CD4-positive, alpha-beta T cell (primary cell): ENCODE data around the gene SCD5. TPM values are rescaled to one million over a fixed set of nuclear protein-coding genes. Genes with fewer than 3 reads are reported as not detected.

ENCODE experiments used
- ATAC-seq: fragments of 200-7000 bp; cut with Tn5 transposase; one replicate; pipeline ENCODE4 v1.10.0; 2022; ENCODE audit warnings: mild to moderate bottlenecking; ENCODE audit not compliant: poor library complexity
- CTCF ChIA-PET: fragments of 350-600 bp; sonication (Branson Sonifier 250); formaldehyde crosslinking; loops from one replicate; lab custom pipeline; 2021; ENCODE audit warnings: antibody characterized with exemption, inconsistent platforms; lab: Charles Lee
- POLR2A ChIA-PET: fragments of 350-600 bp; sonication (Branson Sonifier 250); formaldehyde crosslinking; loops from one replicate; lab custom pipeline; 2021; ENCODE audit warnings: antibody characterized with exemption, inconsistent platforms; lab: Charles Lee
- DNase-seq, 14 experiments: peaks; one replicate each; pipeline ENCODE4 v3.0.0-alpha.2; 2013 to 2020; ENCODE audit warnings: mixed read lengths in 2 of 14
- H3K27ac ChIP-seq, 2 donors: one replicate each; pipeline versions ENCODE4 v1.5.1 to v1.7.0; 2013; ENCODE audit warnings: low read length in 2 of 2, low read depth in 1 of 2, mild to moderate bottlenecking in 1 of 2
- H3K27me3 ChIP-seq, 2 experiments: 1 replicate in 1 of 2; 2 replicates in 1 of 2; pipeline versions ENCODE4 v1.6.1 to v1.7.0; 2013; ENCODE audit warnings: low read length in 2 of 2, control low read depth in 1 of 2, mild to moderate bottlenecking in 1 of 2, moderate library complexity in 1 of 2; ENCODE audit not compliant: insufficient read depth in 2 of 2, control insufficient read depth in 1 of 2
- H3K36me3 ChIP-seq: one replicate; pipeline ENCODE4 v1.6.1; 2013; ENCODE audit warnings: low read length, control low read depth; ENCODE audit not compliant: insufficient read depth
- H3K4me1 ChIP-seq: one replicate; pipeline ENCODE4 v1.6.1; 2013; ENCODE audit warnings: low read length, control low read depth; ENCODE audit not compliant: insufficient read depth
- H3K4me3 ChIP-seq: one replicate; pipeline ENCODE4 v1.5.1; 2013; ENCODE audit warnings: mild to moderate bottlenecking, low read length, moderate library complexity
- H3K9me3 ChIP-seq, 2 experiments: 1 replicate in 1 of 2; 2 replicates in 1 of 2; pipeline versions ENCODE4 v1.6.1 to v1.7.0; 2013; ENCODE audit warnings: low read length in 2 of 2, mild to moderate bottlenecking in 2 of 2, control low read depth in 1 of 2, moderate library complexity in 1 of 2; ENCODE audit not compliant: control insufficient read depth in 1 of 2, insufficient read depth in 1 of 2
- H3K27ac Mint-ChIP-seq: one replicate; pipeline ENCODE4 v1.8.0; 2020; ENCODE audit warnings: mixed read lengths
- H3K27me3 Mint-ChIP-seq: one replicate; pipeline ENCODE4 v1.8.0; 2021; ENCODE audit warnings: mixed read lengths
- H3K36me3 Mint-ChIP-seq: one replicate; pipeline ENCODE4 v1.8.0; 2021; ENCODE audit warnings: low read depth, mixed read lengths
- H3K4me1 Mint-ChIP-seq: one replicate; pipeline ENCODE4 v1.8.0; 2021; ENCODE audit warnings: low read depth, mixed read lengths
- H3K4me3 Mint-ChIP-seq: one replicate; pipeline ENCODE4 v1.8.0; 2020; ENCODE audit warnings: mild to moderate bottlenecking, mixed read lengths
- H3K9me3 Mint-ChIP-seq: one replicate; pipeline ENCODE4 v1.8.0; 2020; ENCODE audit warnings: mixed read lengths
- intact Hi-C, 2 experiments: fragments of 100-400 bp; cut with DNase I in 1 of 2; cut with micrococcal nuclease in 1 of 2; formaldehyde crosslinking; loops; one replicate each; pipeline versions ENCODE4 v1.15.1 to v1.9.0; 2023 to 2025; cut with DNase I, micrococcal nuclease
- total RNA-seq, 174 experiments: library from RNA in 2 of 174; stranded (reverse) in 2 of 174; gene quantifications; one replicate each; pipeline ENCODE4 v1.2.3 and lab custom pipeline; 2021 to 2026
- TF ChIP-seq, protein P1 (sequence below): fragments of 200-600 bp; IDR thresholded peaks from one replicate; pipeline ENCODE4 v1.8.0; 2022; ENCODE audit warnings: antibody characterized with exemption, mild to moderate bottlenecking

Gene SCD5
- total RNA-seq, 2 experiments from 2014 or later, result 0.14 to 0.25 TPM

DNA sequence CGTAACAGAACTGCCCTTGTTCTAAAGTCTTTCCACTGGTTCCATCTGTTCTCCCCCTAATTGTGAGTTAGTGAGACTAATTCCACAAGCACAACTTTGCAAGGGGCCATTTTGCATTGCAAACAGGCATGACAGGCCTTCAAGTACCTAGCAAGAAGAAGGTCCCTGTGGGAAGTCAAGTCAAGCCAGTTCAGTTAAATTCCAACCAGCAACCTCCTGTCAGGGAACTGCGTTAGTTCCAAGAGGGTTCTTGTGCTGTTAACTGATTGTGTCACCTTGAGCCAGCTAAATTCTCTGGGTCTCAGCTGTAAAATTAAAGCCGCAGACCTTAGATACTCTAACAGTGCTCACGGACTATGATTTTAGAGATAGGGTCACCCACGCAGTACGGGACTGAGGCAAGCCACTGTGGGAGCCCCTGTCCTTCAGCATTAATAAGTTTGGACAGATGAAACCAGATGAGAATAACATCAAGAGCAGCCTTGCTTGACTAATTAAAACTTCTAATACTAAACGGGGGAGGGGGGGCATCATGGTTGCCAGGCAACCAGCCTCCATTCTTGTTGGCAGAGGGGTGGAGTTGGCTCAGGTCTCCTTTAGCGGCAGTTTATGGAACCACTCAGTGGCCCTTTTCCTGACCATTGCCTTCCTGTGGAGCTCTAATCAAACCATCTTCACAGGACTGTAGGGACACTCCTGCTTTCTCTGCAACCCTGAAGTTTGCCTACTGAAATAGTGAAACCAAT is 212.7 kb downstream of the SCD5 start:
- no peak for DNase-seq
- intact Hi-C loops, result no loop called here
- Mint-ChIP-seq H3K36me3 (no peaks in the 10 kb centered on the region), H3K4me1 (no peaks in the 10 kb centered on the region), H3K27me3 (peaks cover 9% of the 10 kb centered on the region), H3K27ac (no peak overlapping the region), H3K4me3 (no peak overlapping the region), H3K9me3 (no peaks in the 10 kb centered on the region)
- Histone ChIP-seq H3K36me3 (no peaks in the 10 kb centered on the region), H3K4me1 (no peaks in the 10 kb centered on the region), H3K27ac (no peak overlapping the region), H3K4me3 (no peak overlapping the region), H3K9me3 (no peaks in the 10 kb centered on the region), H3K27me3 (peaks cover 0 to 5% of the 10 kb centered on the region in 2 experiments)
- ChIA-PET POLR2A (no interaction called here), CTCF (no interaction called here)
- no peak for ATAC-seq
- TF ChIP-seq, protein P1, sequence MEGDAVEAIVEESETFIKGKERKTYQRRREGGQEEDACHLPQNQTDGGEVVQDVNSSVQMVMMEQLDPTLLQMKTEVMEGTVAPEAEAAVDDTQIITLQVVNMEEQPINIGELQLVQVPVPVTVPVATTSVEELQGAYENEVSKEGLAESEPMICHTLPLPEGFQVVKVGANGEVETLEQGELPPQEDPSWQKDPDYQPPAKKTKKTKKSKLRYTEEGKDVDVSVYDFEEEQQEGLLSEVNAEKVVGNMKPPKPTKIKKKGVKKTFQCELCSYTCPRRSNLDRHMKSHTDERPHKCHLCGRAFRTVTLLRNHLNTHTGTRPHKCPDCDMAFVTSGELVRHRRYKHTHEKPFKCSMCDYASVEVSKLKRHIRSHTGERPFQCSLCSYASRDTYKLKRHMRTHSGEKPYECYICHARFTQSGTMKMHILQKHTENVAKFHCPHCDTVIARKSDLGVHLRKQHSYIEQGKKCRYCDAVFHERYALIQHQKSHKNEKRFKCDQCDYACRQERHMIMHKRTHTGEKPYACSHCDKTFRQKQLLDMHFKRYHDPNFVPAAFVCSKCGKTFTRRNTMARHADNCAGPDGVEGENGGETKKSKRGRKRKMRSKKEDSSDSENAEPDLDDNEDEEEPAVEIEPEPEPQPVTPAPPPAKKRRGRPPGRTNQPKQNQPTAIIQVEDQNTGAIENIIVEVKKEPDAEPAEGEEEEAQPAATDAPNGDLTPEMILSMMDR, result no peak

DNA sequence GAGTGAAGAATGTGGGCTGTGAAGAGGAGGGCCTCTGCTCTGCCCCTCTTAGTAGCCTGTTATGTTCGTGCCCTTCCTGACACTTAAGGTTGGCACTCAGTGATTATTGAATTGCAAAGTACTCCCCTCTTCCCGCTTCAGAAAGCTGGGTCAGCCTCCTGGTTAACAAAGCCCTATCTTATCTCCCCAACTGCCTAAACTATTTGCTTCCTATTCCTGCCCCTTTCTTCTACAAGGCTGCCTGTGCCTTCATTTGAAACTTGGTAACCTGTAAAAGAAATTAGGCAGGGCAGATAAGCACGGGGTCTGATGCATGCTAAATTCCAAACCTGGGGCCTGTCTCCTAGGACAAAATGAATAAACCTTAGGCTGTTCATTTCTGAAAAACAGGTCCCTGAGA is 213.7 kb downstream of the SCD5 start:
- no peaks in the 10 kb centered on the region for H3K36me3 ChIP-seq
- no peak for DNase-seq
- H3K27ac Mint-ChIP-seq, result no peak overlapping the region
- intact Hi-C loops, result no loop called here
- H3K4me1 Mint-ChIP-seq, result no peaks in the 10 kb centered on the region
- ChIA-PET POLR2A (no interaction called here), CTCF (no interaction called here)
- ATAC-seq, result no peak
- peaks cover 0 to 5% of the 10 kb centered on the region in 2 experiments for H3K27me3 ChIP-seq
- no peaks in the 10 kb centered on the region for H3K9me3 Mint-ChIP-seq
- TF ChIP-seq, protein P1, result no peak
- H3K36me3 Mint-ChIP-seq, result no peaks in the 10 kb centered on the region
- no peak overlapping the region for H3K27ac ChIP-seq
- no peak overlapping the region for H3K4me3 ChIP-seq
- no peaks in the 10 kb centered on the region for H3K9me3 ChIP-seq
- H3K4me1 ChIP-seq, result no peaks in the 10 kb centered on the region
- H3K4me3 Mint-ChIP-seq, result no peak overlapping the region
- H3K27me3 Mint-ChIP-seq, result peaks cover 8% of the 10 kb centered on the region

DNA sequence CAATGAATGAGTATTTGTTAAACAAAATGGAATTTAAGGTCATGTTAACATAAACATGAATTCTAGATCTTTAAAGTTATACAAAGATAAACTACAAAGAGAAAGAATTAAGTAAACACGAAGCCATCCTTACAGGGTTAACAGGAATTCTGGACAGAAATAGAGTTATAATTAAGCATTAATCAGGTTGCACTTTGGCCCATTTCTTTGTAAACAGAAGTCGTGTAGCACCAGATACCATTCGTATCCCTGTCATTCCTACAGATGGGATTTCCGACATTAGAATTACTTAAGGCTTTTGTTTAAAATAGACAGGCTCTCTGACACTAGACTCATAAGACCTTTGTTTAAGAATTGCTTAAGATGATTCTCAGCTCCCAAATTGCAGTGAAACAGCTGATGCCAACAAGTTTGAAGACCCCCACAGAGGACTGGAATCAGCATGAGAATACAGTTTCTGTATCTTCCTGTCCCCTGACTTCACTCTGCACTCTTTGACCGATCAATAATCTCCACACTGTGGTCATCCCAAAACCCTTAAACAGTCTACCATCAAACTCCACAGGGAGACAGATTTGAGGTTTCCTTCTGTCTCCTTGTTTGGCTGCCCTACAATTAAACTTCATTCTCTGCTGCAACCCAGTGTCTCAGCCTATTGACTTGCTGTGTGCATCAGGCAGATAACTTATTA is 214.6 kb downstream of the SCD5 start:
- Histone ChIP-seq H3K27me3 (peaks cover 0 to 3% of the 10 kb centered on the region in 2 experiments), H3K9me3 (no peaks in the 10 kb centered on the region), H3K27ac (no peak overlapping the region), H3K4me1 (no peaks in the 10 kb centered on the region), H3K36me3 (no peaks in the 10 kb centered on the region), H3K4me3 (no peak overlapping the region)
- Mint-ChIP-seq H3K27me3 (peaks cover 4% of the 10 kb centered on the region), H3K9me3 (no peaks in the 10 kb centered on the region), H3K4me1 (no peaks in the 10 kb centered on the region), H3K4me3 (no peak overlapping the region), H3K27ac (no peak overlapping the region), H3K36me3 (no peaks in the 10 kb centered on the region)
- TF ChIP-seq, protein P1, result no peak
- no peak for DNase-seq
- POLR2A ChIA-PET, result no interaction called here
- CTCF ChIA-PET, result no interaction called here
- intact Hi-C loops, result no loop called here
- no peak for ATAC-seq
